Activated CD4-positive, alpha-beta memory T cell treated with anti-CD3 and anti-CD28 coated beads for 36 hours (primary cell): ENCODE data around the gene SGTB. TPM values are rescaled to one million over a fixed set of nuclear protein-coding genes. Genes with fewer than 3 reads are reported as not detected.
"Not testable (repeated sequence)": the region's sequence is repeated elsewhere in the genome, so short reads cannot be mapped to it uniquely, and the experiment has no call there.

Experiments
- CTCF ChIA-PET: fragments of 350-600 bp; sonication (Branson Sonifier 250); formaldehyde crosslinking; loops from one replicate; lab custom pipeline; 2021; ENCODE audit warnings: antibody characterized with exemption, inconsistent platforms; lab: Charles Lee
- POLR2A ChIA-PET: fragments of 350-600 bp; sonication (Branson Sonifier 250); formaldehyde crosslinking; loops from one replicate; lab custom pipeline; 2021; ENCODE audit warnings: antibody characterized with exemption; lab: Charles Lee
- DNase-seq: peaks from one replicate; pipeline ENCODE4 v3.0.0-alpha.2; 2020
- H3K27ac Mint-ChIP-seq: one replicate; pipeline ENCODE4 v1.8.0; 2021; ENCODE audit warnings: mixed read lengths
- H3K27me3 Mint-ChIP-seq: one replicate; pipeline ENCODE4 v1.8.0; 2021; ENCODE audit warnings: mixed read lengths
- H3K36me3 Mint-ChIP-seq: one replicate; pipeline ENCODE4 v1.8.0; 2021; ENCODE audit warnings: mixed read lengths
- H3K4me1 Mint-ChIP-seq: one replicate; pipeline ENCODE4 v1.8.0; 2021; ENCODE audit warnings: low read depth, mixed read lengths
- H3K4me3 Mint-ChIP-seq: one replicate; pipeline ENCODE4 v1.8.0; 2021; ENCODE audit warnings: mild to moderate bottlenecking, mixed read lengths
- H3K9me3 Mint-ChIP-seq: one replicate; pipeline ENCODE4 v1.8.0; 2021; ENCODE audit warnings: mixed read lengths
- intact Hi-C: fragments of 100-400 bp; cut with micrococcal nuclease; formaldehyde crosslinking; loops from one replicate; pipeline ENCODE4 v1.15.1; 2023
- total RNA-seq, 2 experiments: library from RNA; stranded (reverse); gene quantifications; one replicate each; pipeline ENCODE4 v1.2.3, GENCODE V29; 2021

The SGTB gene
- total RNA-seq, 2 experiments from 2014 or later: 16.5 to 16.7 TPM

GRCh38 chr5:65753189-65753588 lies 31.3 kb upstream of the SGTB start:
- Mint-ChIP-seq H3K4me3 (no peak overlapping the region), H3K9me3 (no peaks in the 10 kb centered on the region), H3K27ac (no peak overlapping the region), H3K27me3 (no peaks in the 10 kb centered on the region), H3K36me3 (no peaks in the 10 kb centered on the region), H3K4me1 (no peaks in the 10 kb centered on the region)
- CTCF ChIA-PET: no interaction called here
- POLR2A ChIA-PET: no interaction called here
- intact Hi-C loops: no loop called here
- no peak for DNase-seq

- Mint-ChIP-seq H3K27ac (no peak overlapping the region), H3K9me3 (no peaks in the 10 kb centered on the region), H3K27me3 (no peaks in the 10 kb centered on the region), H3K36me3 (no peaks in the 10 kb centered on the region), H3K4me1 (no peaks in the 10 kb centered on the region), H3K4me3 (no peak overlapping the region)
- POLR2A ChIA-PET: no interaction called here
- intact Hi-C loops: no loop called here
- DNase-seq: no peak
- CTCF ChIA-PET: no interaction called here
Observed at GRCh38 chr5:65750938-65751337, 29.0 kb upstream of the SGTB start.

- intact Hi-C loops: no loop called here
- no peak for DNase-seq
- CTCF ChIA-PET: no interaction called here
- no peaks in the 10 kb centered on the region for H3K9me3 Mint-ChIP-seq
- H3K27me3 Mint-ChIP-seq: no peaks in the 10 kb centered on the region
- no peaks in the 10 kb centered on the region for H3K36me3 Mint-ChIP-seq
- POLR2A ChIA-PET: no interaction called here
- H3K4me3 Mint-ChIP-seq: no peak overlapping the region
- H3K4me1 Mint-ChIP-seq: no peaks in the 10 kb centered on the region
- H3K27ac Mint-ChIP-seq: no peak overlapping the region
Observed at GRCh38 chr5:65749956-65750355, 28.0 kb upstream of the SGTB start.

- CTCF ChIA-PET: no interaction called here
- Mint-ChIP-seq H3K27ac (no peak overlapping the region), H3K9me3 (no peaks in the 10 kb centered on the region), H3K27me3 (no peaks in the 10 kb centered on the region), H3K4me1 (no peaks in the 10 kb centered on the region), H3K4me3 (no peak overlapping the region), H3K36me3 (no peaks in the 10 kb centered on the region)
- POLR2A ChIA-PET: no interaction called here
- DNase-seq: no peak
- intact Hi-C loops: no loop called here
Observed at GRCh38 chr5:65749221-65749844, 27.4 kb upstream of the SGTB start.

GRCh38 chr5:65742565-65743231 lies 20.8 kb upstream of the SGTB start:
- peaks cover 12% of the 10 kb centered on the region for H3K4me1 Mint-ChIP-seq
- DNase-seq: peak; percentile 42
- no peaks in the 10 kb centered on the region for H3K27me3 Mint-ChIP-seq
- peaks cover 2% of the 10 kb centered on the region for H3K36me3 Mint-ChIP-seq
- POLR2A ChIA-PET: no interaction called here
- intact Hi-C loops: loop anchor here (1.0 to 5.0 kb wide), 5 partner anchors 183 to 564 kb away; partner anchors contain the start of gene SREK1
- peaks cover 2% of the 10 kb centered on the region for H3K9me3 Mint-ChIP-seq
- H3K4me3 Mint-ChIP-seq: no peak overlapping the region
- CTCF ChIA-PET: interaction anchor here (0.6 to 2.4 kb wide), 8 partner anchors 10 to 564 kb away, joined by 3 to 7 read pairs (median 4); no protein-coding TSS in a partner anchor
- no peak overlapping the region for H3K27ac Mint-ChIP-seq

- ChIA-PET CTCF (no interaction called here), POLR2A (no interaction called here)
- Mint-ChIP-seq H3K27me3 (no peaks in the 10 kb centered on the region), H3K36me3 (peaks cover 2% of the 10 kb centered on the region), H3K27ac (no peak overlapping the region), H3K9me3 (peaks cover 2% of the 10 kb centered on the region), H3K4me1 (peaks cover 20% of the 10 kb centered on the region), H3K4me3 (no peak overlapping the region)
- no peak for DNase-seq
- intact Hi-C loops: no loop called here
Observed at GRCh38 chr5:65739162-65739561, 17.3 kb upstream of the SGTB start.

- peaks cover 2% of the 10 kb centered on the region for H3K9me3 Mint-ChIP-seq
- no peak for DNase-seq
- ChIA-PET CTCF (no interaction called here), POLR2A (no interaction called here)
- H3K27ac Mint-ChIP-seq: no peak overlapping the region
- H3K36me3 Mint-ChIP-seq: peaks cover 2% of the 10 kb centered on the region
- peaks cover 20% of the 10 kb centered on the region for H3K4me1 Mint-ChIP-seq
- no peak overlapping the region for H3K4me3 Mint-ChIP-seq
- intact Hi-C loops: no loop called here
- H3K27me3 Mint-ChIP-seq: no peaks in the 10 kb centered on the region
Observed at GRCh38 chr5:65738305-65738704, 16.4 kb upstream of the SGTB start.

GRCh38 chr5:65737842-65738241 lies 15.9 kb upstream of the SGTB start:
- intact Hi-C loops: no loop called here
- Mint-ChIP-seq H3K4me3 (no peak overlapping the region), H3K27me3 (no peaks in the 10 kb centered on the region), H3K4me1 (peaks cover 18% of the 10 kb centered on the region), H3K36me3 (peaks cover 2% of the 10 kb centered on the region), H3K9me3 (peaks cover 2% of the 10 kb centered on the region), H3K27ac (no peak overlapping the region)
- POLR2A ChIA-PET: no interaction called here
- CTCF ChIA-PET: interaction anchor here (0.6 kb wide), 1 partner anchor 133 kb away, joined by 3 read pairs; no protein-coding TSS in a partner anchor
- no peak for DNase-seq

- Mint-ChIP-seq H3K27me3 (no peaks in the 10 kb centered on the region), H3K4me1 (peaks cover 12% of the 10 kb centered on the region), H3K36me3 (peaks cover 2% of the 10 kb centered on the region), H3K27ac (no peak overlapping the region), H3K4me3 (no peak overlapping the region), H3K9me3 (peaks cover 2% of the 10 kb centered on the region)
- DNase-seq: no peak
- POLR2A ChIA-PET: no interaction called here
- CTCF ChIA-PET: interaction anchor here (0.9 kb wide), 1 partner anchor 190 kb away, joined by 3 read pairs; the partner anchor contains the start of gene ERBIN
- intact Hi-C loops: no loop called here
Observed at GRCh38 chr5:65736011-65736410, 14.1 kb upstream of the SGTB start.

GRCh38 chr5:65734921-65735320 lies 13.0 kb upstream of the SGTB start:
- POLR2A ChIA-PET: no interaction called here
- intact Hi-C loops: no loop called here

GRCh38 chr5:65734196-65734775 lies 12.4 kb upstream of the SGTB start:
- H3K36me3 Mint-ChIP-seq, H3K27ac Mint-ChIP-seq, CTCF ChIA-PET, H3K9me3 Mint-ChIP-seq, POLR2A ChIA-PET, intact Hi-C loops, H3K27me3 Mint-ChIP-seq, H3K4me3 Mint-ChIP-seq, H3K4me1 Mint-ChIP-seq: not testable (repeated sequence)
- DNase-seq: peak; percentile 31

More at GRCh38 chr5:65734921-65735320, 13.0 kb upstream of the SGTB start:
- H3K4me1 Mint-ChIP-seq: peaks cover 8% of the 10 kb centered on the region
- no peak overlapping the region for H3K27ac Mint-ChIP-seq
- H3K27me3 Mint-ChIP-seq: no peaks in the 10 kb centered on the region
- peaks cover 4% of the 10 kb centered on the region for H3K36me3 Mint-ChIP-seq
- H3K4me3 Mint-ChIP-seq: no peak overlapping the region
- no peak for DNase-seq
- CTCF ChIA-PET: no interaction called here
- H3K9me3 Mint-ChIP-seq: peaks cover 2% of the 10 kb centered on the region

GRCh38 chr5:65732046-65732445 lies 10.1 kb upstream of the SGTB start:
- H3K27ac Mint-ChIP-seq, H3K27me3 Mint-ChIP-seq, H3K36me3 Mint-ChIP-seq, CTCF ChIA-PET, DNase-seq, POLR2A ChIA-PET, intact Hi-C loops, H3K4me1 Mint-ChIP-seq, H3K4me3 Mint-ChIP-seq, H3K9me3 Mint-ChIP-seq: not testable (repeated sequence)
